Keratinocyte (primary cell): ENCODE measurements around the gene ZSCAN26.

Experiments
- CTCF ChIP-seq, 3 experiments: IDR thresholded peaks in 1 of 3; conservative IDR thresholded peaks in 1 of 3; optimal IDR thresholded peaks in 1 of 3; 2 replicates in 2 of 3; 3 replicates in 1 of 3; pipeline versions ENCODE3 to v1.5.1; 2011; ENCODE audit warnings: low read length in 3 of 3, mild to moderate bottlenecking in 3 of 3, moderate library complexity in 2 of 3, control low read depth in 1 of 3, inconsistent platforms in 1 of 3; ENCODE audit not compliant: insufficient read depth in 2 of 3; ENCODE audit errors: extremely low read depth in 1 of 3
- EZH2 ChIP-seq: IDR thresholded peaks from one replicate; pipeline ENCODE4 v1.6.1; 2012; ENCODE audit warnings: inconsistent platforms, mild to moderate bottlenecking, low read length, moderate library complexity

GRCh38 chr6:28248916-28249315 lies 18.0 kb upstream of the ZSCAN26 start:
- no peak for TF ChIP-seq CTCF (optimal IDR thresholded peaks at IDR 0.05 in 1 of 3, IDR thresholded peaks at IDR 0.05 in 1 of 3, conservative IDR thresholded peaks at IDR 0.05 in 1 of 3; ENCODE audit: extremely low read depth in 1 of 3, insufficient read depth in 2 of 3, low read length in 3 of 3)
- TF ChIP-seq EZH2: no peak
